H9 (cell line): ENCODE results near the gene SPEG. TPM values are rescaled to one million over a fixed set of nuclear protein-coding genes. Genes with fewer than 3 reads are reported as not detected.

Experiments
- DNase-seq: peaks from one replicate; pipeline ENCODE4 v3.0.0-alpha.2; 2017
- H2AFZ ChIP-seq: one replicate; pipeline ENCODE4 v1.6.1; 2013; ENCODE audit warnings: mild to moderate bottlenecking, low read length, control low read depth, moderate library complexity
- H2AK5ac ChIP-seq: 2 replicates; pipeline ENCODE4 v1.6.1; 2013; ENCODE audit warnings: low read length, control low read depth, mixed read lengths; ENCODE audit not compliant: insufficient read length
- H2BK120ac ChIP-seq: one replicate; pipeline ENCODE4 v1.6.1; 2013; ENCODE audit warnings: low read depth, mild to moderate bottlenecking, low read length, control low read depth, inconsistent platforms; ENCODE audit not compliant: poor library complexity, severe bottlenecking
- H2BK12ac ChIP-seq: 2 replicates; pipeline ENCODE4 v1.6.1; 2013; ENCODE audit warnings: low read length, control low read depth, mixed read lengths, low read depth; ENCODE audit not compliant: insufficient read length
- H2BK15ac ChIP-seq: 2 replicates; pipeline ENCODE4 v1.6.1; 2013; ENCODE audit warnings: low read depth, low read length, control low read depth
- H2BK20ac ChIP-seq: one replicate; pipeline ENCODE4 v1.6.1; 2013; ENCODE audit warnings: low read depth, mild to moderate bottlenecking, low read length, control low read depth, inconsistent platforms; ENCODE audit not compliant: poor library complexity, severe bottlenecking
- H2BK5ac ChIP-seq: 2 replicates; pipeline ENCODE4 v1.6.1; 2013; ENCODE audit warnings: low read length, control low read depth, mixed read lengths; ENCODE audit not compliant: insufficient read length
- H3K14ac ChIP-seq: 2 replicates; pipeline ENCODE4 v1.6.1; 2013; ENCODE audit warnings: low read length, control low read depth; ENCODE audit not compliant: insufficient read depth
- H3K18ac ChIP-seq: 2 replicates; pipeline ENCODE4 v1.6.1; 2013; ENCODE audit warnings: low read depth, mild to moderate bottlenecking, mixed read lengths, low read length, control low read depth; ENCODE audit not compliant: insufficient read length
- H3K23ac ChIP-seq: 2 replicates; pipeline ENCODE4 v1.6.1; 2013; ENCODE audit warnings: low read length, control low read depth, mixed read lengths, low read depth; ENCODE audit not compliant: insufficient read length
- H3K23me2 ChIP-seq: 2 replicates; pipeline ENCODE4 v1.6.1; 2013; ENCODE audit warnings: low read depth, mild to moderate bottlenecking, mixed read lengths, low read length, control low read depth; ENCODE audit not compliant: insufficient read length, poor library complexity, severe bottlenecking
- H3K27ac ChIP-seq: 2 replicates; pipeline ENCODE4 v1.5.1; 2013; ENCODE audit warnings: low read length, control low read depth, mixed read lengths, low read depth; ENCODE audit not compliant: insufficient read length
- H3K27me3 ChIP-seq: 2 replicates; pipeline ENCODE4 v1.6.1; 2013; ENCODE audit warnings: low read length, control low read depth, inconsistent platforms; ENCODE audit not compliant: insufficient read depth
- H3K4ac ChIP-seq: 2 replicates; pipeline ENCODE4 v1.6.1; 2013; ENCODE audit warnings: low read depth, mild to moderate bottlenecking, control low read depth, inconsistent platforms, low read length, moderate library complexity
- H3K4me1 ChIP-seq: 2 replicates; pipeline ENCODE4 v1.6.1; 2013; ENCODE audit warnings: low read length, control low read depth, inconsistent platforms; ENCODE audit not compliant: insufficient read depth
- H3K4me2 ChIP-seq: 2 replicates; pipeline ENCODE4 v1.6.1; 2013; ENCODE audit warnings: low read length, control low read depth, mixed read lengths; ENCODE audit not compliant: insufficient read length, insufficient read depth
- H3K56ac ChIP-seq: 2 replicates; pipeline ENCODE4 v1.6.1; 2013; ENCODE audit warnings: low read depth, mild to moderate bottlenecking, mixed read lengths, low read length, control low read depth; ENCODE audit not compliant: insufficient read length
- H3K79me1 ChIP-seq: 2 replicates; pipeline ENCODE4 v1.6.1; 2013; ENCODE audit warnings: low read depth, mild to moderate bottlenecking, moderate library complexity, low read length, control low read depth, inconsistent platforms; ENCODE audit not compliant: insufficient read depth, poor library complexity, severe bottlenecking
- H3K79me2 ChIP-seq: 2 replicates; pipeline ENCODE4 v1.6.1; 2013; ENCODE audit warnings: low read length, control low read depth, inconsistent platforms; ENCODE audit not compliant: insufficient read depth
- H3K9ac ChIP-seq: 2 replicates; pipeline ENCODE4 v1.6.1; 2013; ENCODE audit warnings: low read length, control low read depth, mixed read lengths; ENCODE audit not compliant: insufficient read length; ENCODE audit errors: extremely low read depth
- H3K9me3 ChIP-seq: one replicate; pipeline ENCODE4 v1.6.1; 2013; ENCODE audit warnings: low read depth, low read length, inconsistent platforms; ENCODE audit not compliant: control insufficient read depth
- H3T11ph ChIP-seq: one replicate; pipeline ENCODE4 v1.6.1; 2013; ENCODE audit warnings: mild to moderate bottlenecking, low read length, control low read depth, inconsistent platforms
- H4K20me1 ChIP-seq: one replicate; pipeline ENCODE4 v1.6.1; 2013; ENCODE audit not compliant: control insufficient read depth, insufficient read length, insufficient read depth
- H4K5ac ChIP-seq: 2 replicates; pipeline ENCODE4 v1.6.1; 2013; ENCODE audit warnings: low read depth, mild to moderate bottlenecking, mixed read lengths, low read length, control low read depth; ENCODE audit not compliant: insufficient read length
- H4K8ac ChIP-seq: replicated peaks from 2 replicates; pipeline ENCODE4 v1.6.1; 2013; ENCODE audit warnings: low read length, control low read depth, mixed read lengths, low read depth; ENCODE audit not compliant: insufficient read length
- H4K91ac ChIP-seq: 2 replicates; pipeline ENCODE4 v1.6.1; 2013; ENCODE audit warnings: low read depth, mild to moderate bottlenecking, moderate library complexity, mixed read lengths, low read length, control low read depth; ENCODE audit not compliant: insufficient read length
- H3K27ac Mint-ChIP-seq, 3 experiments: 2 replicates in 2 of 3; 3 replicates in 1 of 3; pipeline ENCODE4 v1.8.0; 2020 to 2021; ENCODE audit warnings: mixed read lengths in 3 of 3, mild to moderate bottlenecking in 1 of 3, moderate library complexity in 1 of 3
- H3K27me3 Mint-ChIP-seq: 2 replicates; pipeline ENCODE4 v1.8.0; 2021; ENCODE audit warnings: low read depth, mild to moderate bottlenecking, moderate library complexity, mixed read lengths
- H3K36me3 Mint-ChIP-seq, 3 experiments: 2 replicates in 2 of 3; 3 replicates in 1 of 3; pipeline ENCODE4 v1.8.0; 2020 to 2021; ENCODE audit warnings: low read depth in 3 of 3, mixed read lengths in 3 of 3; ENCODE audit not compliant: insufficient read depth in 1 of 3
- H3K4me1 Mint-ChIP-seq, 2 experiments: 2 replicates each; pipeline ENCODE4 v1.8.0; 2020; ENCODE audit warnings: mixed read lengths in 2 of 2
- H3K4me3 Mint-ChIP-seq, 2 experiments: 2 replicates in 1 of 2; 3 replicates in 1 of 2; pipeline ENCODE4 v1.8.0; 2020 to 2021; ENCODE audit warnings: mild to moderate bottlenecking in 2 of 2, mixed read lengths in 2 of 2, moderate library complexity in 1 of 2
- H3K9me3 Mint-ChIP-seq, 2 experiments: 2 replicates in 1 of 2; 3 replicates in 1 of 2; pipeline ENCODE4 v1.8.0; 2020; ENCODE audit warnings: mild to moderate bottlenecking in 2 of 2, mixed read lengths in 2 of 2, moderate library complexity in 1 of 2
- CTCF ChIP-seq: fragments of 200-600 bp; sonication (generic); conservative IDR thresholded peaks from 3 replicates; pipeline ENCODE4 v1.8.0; 2021; ENCODE audit warnings: antibody characterized with exemption, mild to moderate bottlenecking
- WGBS: extraction: QIAGEN DNeasy Blood & Tissue Kit; methylation state at CpG from one replicate; pipeline ENCODE4 v1.1.7; 2013; ENCODE audit warnings: missing lambda C conversion rate, low lambda C conversion rate, mixed read lengths; ENCODE audit not compliant: insufficient read length; ENCODE audit errors: extremely low coverage; 5-methylcytosine and 5-hydroxymethylcytosine counted together
- total RNA-seq: library from RNA; stranded (reverse); gene quantifications from 2 replicates; pipeline ENCODE4 v1.2.1, GENCODE V29; 2021

Gene SPEG
- total RNA-seq, 1 experiment from 2014 or later, result 23.7 TPM

GRCh38 chr2:219493086-219493485 is 58.4 kb downstream of the SPEG start:
- no peak overlapping the region for H3K4me2 ChIP-seq
- no peak overlapping the region for H2BK20ac ChIP-seq
- TF ChIP-seq CTCF, result no peak
- no peaks in the 10 kb centered on the region for H3K9me3 ChIP-seq
- H3K27ac ChIP-seq, result no peak overlapping the region
- H3K27me3 ChIP-seq, result peaks cover 15% of the 10 kb centered on the region; the same call in 1 of the 2 replicates
- H3K23ac ChIP-seq, result no peak overlapping the region
- Mint-ChIP-seq H3K27ac (no peak overlapping the region), H3K4me1 (peaks cover 10 to 35% of the 10 kb centered on the region in 2 experiments), H3K36me3 (no peaks in the 10 kb centered on the region), H3K9me3 (no peaks in the 10 kb centered on the region; a peak in 1 of 5 replicates), H3K4me3 (no peak overlapping the region; a peak in 1 of 5 replicates), H3K27me3 (peaks cover 59% of the 10 kb centered on the region)
- H4K5ac ChIP-seq, result no peak overlapping the region
- no peak overlapping the region for H4K8ac ChIP-seq
- WGBS, result no CpG with 5 or more reads among the region's 5 CpGs
- no peak overlapping the region for H3T11ph ChIP-seq
- no peaks in the 10 kb centered on the region for H4K20me1 ChIP-seq
- H2AK5ac ChIP-seq, result no peak overlapping the region
- H2BK12ac ChIP-seq, result no peak overlapping the region
- no peak overlapping the region for H2BK120ac ChIP-seq
- H4K91ac ChIP-seq, result no peak overlapping the region
- H3K4ac ChIP-seq, result no peak overlapping the region
- peaks cover 15% of the 10 kb centered on the region for H3K23me2 ChIP-seq
- no peak overlapping the region for H3K9ac ChIP-seq
- no peaks in the 10 kb centered on the region; the same call in 1 of the 2 replicates for H3K4me1 ChIP-seq
- no peak for DNase-seq
- no peaks in the 10 kb centered on the region for H3K79me2 ChIP-seq
- no peak overlapping the region for H3K14ac ChIP-seq
- no peak overlapping the region for H2AFZ ChIP-seq
- no peaks in the 10 kb centered on the region for H3K79me1 ChIP-seq
- no peak overlapping the region for H3K18ac ChIP-seq
- no peak overlapping the region for H2BK5ac ChIP-seq
- H2BK15ac ChIP-seq, result no peak overlapping the region
- no peak overlapping the region for H3K56ac ChIP-seq
